ENCODE data around the gene PTPRK.
A peak's percentile ranks its signal among the peaks of the same experiment; 100 is the strongest.

The PTPRK gene

GRCh38 chr6:128376952-128377503, 143.4 kb downstream of the PTPRK start:
- no peak overlapping the region for H3K4me3 ChIP-seq (ENCODE audit: low read depth in 1 of 2, low read length in 2 of 2)
- no peak overlapping the region for H3K27ac ChIP-seq (ENCODE audit: low read depth, low read length)
- H3K9ac ChIP-seq (ENCODE audit: low read depth in 1 of 2, low read length in 2 of 2) = no peak overlapping the region
- peaks cover 6 to 19% of the 10 kb centered on the region in 2 donors for H3K36me3 ChIP-seq (ENCODE audit: control insufficient read depth in 1 of 2, insufficient read depth in 2 of 2, low read length in 2 of 2)
- H3K4me1 ChIP-seq (ENCODE audit: control insufficient read depth in 1 of 2, insufficient read depth in 2 of 2, low read length in 2 of 2) = no peaks in the 10 kb centered on the region
- peaks cover 14 to 16% of the 10 kb centered on the region in 2 donors for H3K9me3 ChIP-seq (ENCODE audit: control insufficient read depth in 1 of 2, low read length in 2 of 2)
- H3K27me3 ChIP-seq (ENCODE audit: control insufficient read depth in 1 of 2, insufficient read depth in 2 of 2, low read length in 2 of 2) = no peaks in the 10 kb centered on the region

GRCh38 chr6:128371136-128371535, 149.3 kb downstream of the PTPRK start:
- Histone ChIP-seq H3K4me3 (ENCODE audit: low read depth in 1 of 2, low read length in 2 of 2) (no peak overlapping the region), H3K9ac (ENCODE audit: low read depth in 1 of 2, low read length in 2 of 2) (no peak overlapping the region), H3K36me3 (ENCODE audit: control insufficient read depth in 1 of 2, insufficient read depth in 2 of 2, low read length in 2 of 2) (peaks cover 0 to 10% of the 10 kb centered on the region in 2 donors), H3K4me1 (ENCODE audit: control insufficient read depth in 1 of 2, insufficient read depth in 2 of 2, low read length in 2 of 2) (peaks cover 19 to 48% of the 10 kb centered on the region in 2 donors), H3K9me3 (ENCODE audit: control insufficient read depth in 1 of 2, low read length in 2 of 2) (peaks cover 4% of the 10 kb centered on the region in 2 donors), H3K27me3 (ENCODE audit: control insufficient read depth in 1 of 2, insufficient read depth in 2 of 2, low read length in 2 of 2) (no peaks in the 10 kb centered on the region), H3K27ac (ENCODE audit: low read depth, low read length) (no peak overlapping the region)

GRCh38 chr6:128370072-128370471, 150.3 kb downstream of the PTPRK start:
- Histone ChIP-seq H3K4me1 (ENCODE audit: control insufficient read depth in 1 of 2, insufficient read depth in 2 of 2, low read length in 2 of 2) (peaks cover 24 to 53% of the 10 kb centered on the region in 2 donors), H3K4me3 (ENCODE audit: low read depth in 1 of 2, low read length in 2 of 2) (no peak overlapping the region), H3K36me3 (ENCODE audit: control insufficient read depth in 1 of 2, insufficient read depth in 2 of 2, low read length in 2 of 2) (peaks cover 0 to under 1% of the 10 kb centered on the region in 2 donors), H3K27ac (ENCODE audit: low read depth, low read length) (no peak overlapping the region), H3K27me3 (ENCODE audit: control insufficient read depth in 1 of 2, insufficient read depth in 2 of 2, low read length in 2 of 2) (no peaks in the 10 kb centered on the region), H3K9me3 (ENCODE audit: control insufficient read depth in 1 of 2, low read length in 2 of 2) (no peaks in the 10 kb centered on the region), H3K9ac (ENCODE audit: low read depth in 1 of 2, low read length in 2 of 2) (no peak overlapping the region)

GRCh38 chr6:128368213-128368944, 152.0 kb downstream of the PTPRK start:
- Histone ChIP-seq H3K4me1 (ENCODE audit: control insufficient read depth in 1 of 2, insufficient read depth in 2 of 2, low read length in 2 of 2) (peaks cover 24 to 59% of the 10 kb centered on the region in 2 donors), H3K27ac (ENCODE audit: low read depth, low read length) (no peak overlapping the region), H3K36me3 (ENCODE audit: control insufficient read depth in 1 of 2, insufficient read depth in 2 of 2, low read length in 2 of 2) (no peaks in the 10 kb centered on the region), H3K9me3 (ENCODE audit: control insufficient read depth in 1 of 2, low read length in 2 of 2) (no peaks in the 10 kb centered on the region), H3K4me3 (ENCODE audit: low read depth in 1 of 2, low read length in 2 of 2) (peak overlapping the region in 1 of 2 donors; percentile 1), H3K27me3 (ENCODE audit: control insufficient read depth in 1 of 2, insufficient read depth in 2 of 2, low read length in 2 of 2) (no peaks in the 10 kb centered on the region), H3K9ac (ENCODE audit: low read depth in 1 of 2, low read length in 2 of 2) (no peak overlapping the region)

GRCh38 chr6:128367437-128367836, 153.0 kb downstream of the PTPRK start:
- Histone ChIP-seq H3K9me3 (ENCODE audit: control insufficient read depth in 1 of 2, low read length in 2 of 2) (no peaks in the 10 kb centered on the region), H3K27me3 (ENCODE audit: control insufficient read depth in 1 of 2, insufficient read depth in 2 of 2, low read length in 2 of 2) (no peaks in the 10 kb centered on the region), H3K36me3 (ENCODE audit: control insufficient read depth in 1 of 2, insufficient read depth in 2 of 2, low read length in 2 of 2) (no peaks in the 10 kb centered on the region), H3K9ac (ENCODE audit: low read depth in 1 of 2, low read length in 2 of 2) (no peak overlapping the region), H3K4me1 (ENCODE audit: control insufficient read depth in 1 of 2, insufficient read depth in 2 of 2, low read length in 2 of 2) (peaks cover 24 to 66% of the 10 kb centered on the region in 2 donors), H3K27ac (ENCODE audit: low read depth, low read length) (no peak overlapping the region), H3K4me3 (ENCODE audit: low read depth in 1 of 2, low read length in 2 of 2) (no peak overlapping the region)

GRCh38 chr6:128365520-128366160, 154.8 kb downstream of the PTPRK start:
- H3K4me3 ChIP-seq (ENCODE audit: low read depth in 1 of 2, low read length in 2 of 2) = peak overlapping the region in 1 of 2 donors; percentile 6
- no peak overlapping the region for H3K9ac ChIP-seq (ENCODE audit: low read depth in 1 of 2, low read length in 2 of 2)
- H3K9me3 ChIP-seq (ENCODE audit: control insufficient read depth in 1 of 2, low read length in 2 of 2) = no peaks in the 10 kb centered on the region
- H3K4me1 ChIP-seq (ENCODE audit: control insufficient read depth in 1 of 2, insufficient read depth in 2 of 2, low read length in 2 of 2) = peaks cover 24 to 54% of the 10 kb centered on the region in 2 donors
- no peaks in the 10 kb centered on the region for H3K36me3 ChIP-seq (ENCODE audit: control insufficient read depth in 1 of 2, insufficient read depth in 2 of 2, low read length in 2 of 2)
- H3K27ac ChIP-seq (ENCODE audit: low read depth, low read length) = no peak overlapping the region
- H3K27me3 ChIP-seq (ENCODE audit: control insufficient read depth in 1 of 2, insufficient read depth in 2 of 2, low read length in 2 of 2) = no peaks in the 10 kb centered on the region

- Histone ChIP-seq H3K9ac (ENCODE audit: low read depth in 1 of 2, low read length in 2 of 2) (no peak overlapping the region), H3K4me1 (ENCODE audit: control insufficient read depth in 1 of 2, insufficient read depth in 2 of 2, low read length in 2 of 2) (peaks cover 19 to 49% of the 10 kb centered on the region in 2 donors), H3K27me3 (ENCODE audit: control insufficient read depth in 1 of 2, insufficient read depth in 2 of 2, low read length in 2 of 2) (no peaks in the 10 kb centered on the region), H3K36me3 (ENCODE audit: control insufficient read depth in 1 of 2, insufficient read depth in 2 of 2, low read length in 2 of 2) (no peaks in the 10 kb centered on the region), H3K27ac (ENCODE audit: low read depth, low read length) (no peak overlapping the region), H3K4me3 (ENCODE audit: low read depth in 1 of 2, low read length in 2 of 2) (peak overlapping the region in 1 of 2 donors; percentile 16), H3K9me3 (ENCODE audit: control insufficient read depth in 1 of 2, low read length in 2 of 2) (no peaks in the 10 kb centered on the region)
Observed at GRCh38 chr6:128364766-128365519, 155.5 kb downstream of the PTPRK start.

GRCh38 chr6:128363020-128363813, 157.2 kb downstream of the PTPRK start:
- no peak overlapping the region for H3K4me3 ChIP-seq (ENCODE audit: low read depth in 1 of 2, low read length in 2 of 2)
- H3K9ac ChIP-seq (ENCODE audit: low read depth in 1 of 2, low read length in 2 of 2) = no peak overlapping the region
- no peaks in the 10 kb centered on the region for H3K27me3 ChIP-seq (ENCODE audit: control insufficient read depth in 1 of 2, insufficient read depth in 2 of 2, low read length in 2 of 2)
- no peaks in the 10 kb centered on the region for H3K36me3 ChIP-seq (ENCODE audit: control insufficient read depth in 1 of 2, insufficient read depth in 2 of 2, low read length in 2 of 2)
- H3K4me1 ChIP-seq (ENCODE audit: control insufficient read depth in 1 of 2, insufficient read depth in 2 of 2, low read length in 2 of 2) = peaks cover 26 to 48% of the 10 kb centered on the region in 2 donors
- no peaks in the 10 kb centered on the region for H3K9me3 ChIP-seq (ENCODE audit: control insufficient read depth in 1 of 2, low read length in 2 of 2)
- no peak overlapping the region for H3K27ac ChIP-seq (ENCODE audit: low read depth, low read length)

- Histone ChIP-seq H3K4me1 (ENCODE audit: control insufficient read depth in 1 of 2, insufficient read depth in 2 of 2, low read length in 2 of 2) (peaks cover 24 to 44% of the 10 kb centered on the region in 2 donors), H3K9me3 (ENCODE audit: control insufficient read depth in 1 of 2, low read length in 2 of 2) (no peaks in the 10 kb centered on the region), H3K9ac (ENCODE audit: low read depth in 1 of 2, low read length in 2 of 2) (no peak overlapping the region), H3K4me3 (ENCODE audit: low read depth in 1 of 2, low read length in 2 of 2) (no peak overlapping the region), H3K27ac (ENCODE audit: low read depth, low read length) (no peak overlapping the region), H3K36me3 (ENCODE audit: control insufficient read depth in 1 of 2, insufficient read depth in 2 of 2, low read length in 2 of 2) (no peaks in the 10 kb centered on the region), H3K27me3 (ENCODE audit: control insufficient read depth in 1 of 2, insufficient read depth in 2 of 2, low read length in 2 of 2) (no peaks in the 10 kb centered on the region)
Observed at GRCh38 chr6:128361378-128361777, 159.0 kb downstream of the PTPRK start.

Measured in duodenal mucosa (tissue), 2 donors.